ENCODE results near the gene NIT2.
A peak's percentile ranks its signal among the peaks of the same experiment; 100 is the strongest.
"Not testable (repeated sequence)": the region's sequence is repeated elsewhere in the genome, so short reads cannot be mapped to it uniquely, and the experiment has no call there.

Gene NIT2, protein sequence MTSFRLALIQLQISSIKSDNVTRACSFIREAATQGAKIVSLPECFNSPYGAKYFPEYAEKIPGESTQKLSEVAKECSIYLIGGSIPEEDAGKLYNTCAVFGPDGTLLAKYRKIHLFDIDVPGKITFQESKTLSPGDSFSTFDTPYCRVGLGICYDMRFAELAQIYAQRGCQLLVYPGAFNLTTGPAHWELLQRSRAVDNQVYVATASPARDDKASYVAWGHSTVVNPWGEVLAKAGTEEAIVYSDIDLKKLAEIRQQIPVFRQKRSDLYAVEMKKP

DNA sequence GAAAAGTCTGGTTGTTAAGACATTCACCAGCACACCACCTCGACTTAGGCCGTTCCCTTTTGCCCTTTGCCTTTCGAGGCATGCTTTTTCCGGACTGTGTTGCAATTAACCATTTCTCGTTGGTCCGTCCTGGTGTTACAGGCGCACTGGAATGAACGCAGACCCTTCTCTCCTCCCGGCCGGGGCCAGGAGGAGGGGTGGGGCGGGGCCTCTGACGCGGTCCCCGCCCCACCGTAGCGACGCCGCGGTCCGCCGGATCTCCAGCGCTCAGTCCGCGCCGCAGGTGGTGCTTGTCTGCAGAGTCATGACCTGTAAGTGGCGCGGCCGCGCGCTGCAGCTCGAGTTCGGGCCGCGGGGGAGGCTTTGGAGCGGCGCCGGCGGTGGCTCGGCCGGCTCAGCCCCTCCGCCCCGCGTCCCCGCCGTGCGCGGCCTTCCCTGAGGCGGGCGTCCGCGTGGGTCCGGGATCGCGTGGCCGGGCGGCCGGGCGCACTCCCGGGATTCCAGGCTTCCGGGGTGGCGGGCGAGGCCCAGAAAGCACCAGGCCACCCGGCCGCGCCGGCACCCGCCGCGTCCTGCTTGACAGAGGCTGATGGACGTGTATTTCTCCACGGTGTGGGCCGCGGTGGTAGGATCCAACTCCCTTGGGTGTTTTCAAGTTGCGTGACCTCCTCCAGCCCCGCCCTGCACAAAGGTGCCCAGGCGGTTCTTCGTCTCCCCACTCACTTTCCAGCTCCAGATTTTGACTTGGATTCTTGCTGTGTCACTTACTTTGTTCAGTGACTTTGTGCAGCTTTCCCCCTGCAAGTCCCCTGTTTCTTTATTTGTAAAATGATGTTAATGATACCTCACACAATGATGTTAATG lies at the start of gene NIT2:
Gene NIT2, plus strand, starts transcription at position 270 of the 864 bp plus-strand sequence. Its CDS starts 35 bp downstream, at position 305.
- peak; percentile 76 for DNase-seq

DNA sequence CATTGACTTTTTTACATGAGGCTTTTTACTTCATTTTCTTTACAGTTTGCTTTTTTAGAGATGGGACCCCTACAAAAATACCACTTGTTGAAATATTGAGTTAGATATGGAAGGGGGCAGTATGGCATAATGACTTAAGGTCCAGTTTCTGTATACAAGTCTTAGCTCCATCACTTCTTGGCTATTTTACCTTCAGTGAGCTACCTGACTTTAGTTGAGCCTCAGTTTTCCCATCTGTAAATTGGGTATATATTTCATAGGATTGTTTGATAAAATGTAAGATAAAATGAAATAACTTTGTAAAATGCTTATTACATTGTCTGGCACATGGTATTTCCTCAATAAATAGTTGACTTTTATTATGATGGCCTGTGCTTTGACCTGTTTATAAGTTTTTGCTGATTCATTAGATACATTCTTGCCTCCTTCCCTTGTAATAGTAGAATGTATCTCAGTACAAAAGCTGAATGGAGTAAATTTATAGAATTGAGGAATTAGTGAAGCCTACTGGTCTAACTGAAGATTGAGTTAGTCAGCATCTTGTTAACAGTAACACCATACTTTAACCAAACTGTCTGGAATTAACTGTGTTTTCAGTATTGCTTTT lies 46.2 kb upstream of the NIT2 start:
- no peak for DNase-seq

GRCh38 chr3:100289339-100289738 lies 45.2 kb upstream of the NIT2 start:
- DNase-seq: no peak

DNA sequence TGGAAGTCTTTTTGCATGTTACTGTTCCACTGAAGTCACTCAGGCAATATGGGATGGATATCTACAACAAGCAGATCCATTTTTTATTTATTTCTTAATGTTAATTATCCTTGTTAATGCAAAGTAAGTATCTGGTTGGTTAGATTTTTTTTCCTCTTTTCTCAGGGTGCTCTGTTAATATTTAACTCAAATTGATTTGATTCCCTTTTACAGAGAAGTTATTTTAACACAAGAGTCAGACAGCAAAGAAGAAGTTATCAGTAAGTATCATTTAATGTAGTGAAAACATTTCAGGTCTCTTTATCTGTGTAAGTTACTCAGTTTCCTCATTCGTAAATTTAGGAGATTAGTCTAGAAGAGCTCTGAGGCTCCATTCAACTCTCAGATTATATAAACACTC lies 39.5 kb upstream of the NIT2 start:
- no peak for DNase-seq

DNA sequence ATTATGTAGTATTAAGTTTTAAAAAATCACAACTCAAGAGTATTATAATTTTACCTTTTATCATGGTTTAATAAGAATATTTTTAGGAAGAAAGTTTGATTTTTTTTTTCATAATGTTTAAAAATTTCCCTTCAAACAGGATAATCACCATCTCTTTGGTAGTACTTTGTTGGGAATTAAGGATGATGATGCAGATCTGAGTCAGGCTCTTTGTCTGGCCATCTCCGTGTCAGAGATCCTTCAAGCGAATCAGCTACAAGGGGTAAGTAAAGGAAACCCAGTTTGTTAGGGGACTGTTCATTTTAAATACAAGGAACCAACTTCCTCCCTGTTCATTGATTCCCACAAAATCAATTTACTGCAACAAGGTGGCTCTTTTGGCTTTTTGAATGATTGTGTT lies 36.8 kb upstream of the NIT2 start:
- no peak for DNase-seq

DNA sequence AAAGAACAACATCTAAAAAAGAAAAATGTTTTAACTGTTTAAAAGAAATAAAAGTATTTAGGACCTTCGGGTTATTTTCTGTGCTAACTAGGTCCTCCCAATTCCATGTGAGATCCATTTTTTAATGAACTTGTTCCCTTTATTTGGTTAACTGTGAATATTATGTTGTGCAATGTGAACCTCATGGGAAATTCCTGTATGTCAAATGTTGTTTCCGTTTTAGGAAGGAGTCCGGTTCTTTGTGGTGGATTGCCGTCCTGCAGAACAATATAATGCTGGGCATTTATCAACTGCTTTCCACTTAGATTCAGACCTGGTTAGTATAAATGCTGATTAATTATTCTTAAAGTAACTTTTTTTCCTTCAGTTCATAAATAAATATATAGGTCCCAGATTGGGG lies 35.5 kb upstream of the NIT2 start:
- no peak for DNase-seq

DNA sequence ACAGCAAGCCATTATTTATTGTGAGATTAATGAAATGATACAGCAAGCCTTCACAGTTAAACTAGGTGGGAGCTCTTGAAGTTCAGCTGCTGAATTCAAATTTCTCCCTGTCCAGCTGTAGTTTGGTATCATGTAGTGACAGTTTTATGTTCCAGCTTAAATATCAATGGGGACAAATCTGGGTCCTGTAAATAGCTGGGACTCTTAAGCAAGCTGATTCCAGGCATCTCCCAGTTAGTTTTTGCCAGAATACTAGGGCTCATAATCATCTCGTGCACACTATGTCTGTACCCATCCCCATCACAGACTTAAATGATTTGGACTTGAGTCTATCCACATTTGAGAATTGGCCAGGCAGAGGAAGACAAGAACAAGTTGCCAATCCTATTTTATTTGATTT lies 27.9 kb upstream of the NIT2 start:
- DNase-seq: no peak

DNA sequence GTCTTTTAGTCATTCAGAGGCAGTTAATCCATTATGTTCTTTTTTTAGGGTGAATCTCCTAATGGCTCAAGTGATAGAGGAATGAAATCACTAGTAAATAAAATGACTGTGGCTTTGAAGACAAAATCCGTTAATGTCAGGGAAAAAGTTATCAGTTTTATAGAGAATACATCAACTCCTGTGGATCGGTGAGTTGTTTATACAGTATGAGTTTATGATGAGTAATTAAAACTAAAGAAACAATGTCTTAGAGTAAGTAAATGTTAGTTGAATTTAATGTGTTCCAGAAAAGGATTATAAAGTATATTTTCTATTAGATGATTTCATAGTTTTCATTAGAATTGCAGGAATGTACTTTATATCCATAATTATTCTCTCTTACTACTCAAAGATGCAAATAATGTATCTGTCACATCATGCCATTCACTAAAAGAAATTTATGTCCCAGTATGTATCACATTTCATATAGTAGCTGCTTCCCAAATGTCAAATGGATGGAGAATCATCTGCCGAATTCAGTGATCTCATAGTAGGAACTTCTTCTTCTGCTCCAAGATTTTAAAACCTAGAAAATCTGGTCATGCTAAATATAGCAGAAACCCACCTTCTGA lies 24.1 kb upstream of the NIT2 start:
- no peak for DNase-seq

DNA sequence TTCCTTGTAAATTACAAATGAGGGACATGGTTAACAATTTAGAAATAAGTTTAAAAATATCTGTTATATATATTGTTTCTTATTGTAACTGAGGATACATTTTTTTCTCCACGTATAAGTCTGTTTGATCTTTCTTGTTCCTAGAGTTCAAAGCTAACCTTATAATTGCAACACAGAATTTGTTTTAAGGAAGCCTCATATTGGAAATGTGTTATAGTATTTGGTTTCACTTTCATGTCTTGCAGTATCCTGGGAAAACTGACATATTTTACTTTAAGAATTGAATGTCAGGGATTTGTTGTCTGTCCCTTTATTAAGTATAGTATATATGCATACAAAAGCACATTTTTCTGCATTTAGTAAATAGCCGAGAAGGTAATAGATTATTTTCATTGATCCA lies 23.5 kb upstream of the NIT2 start:
- DNase-seq: no peak

GRCh38 chr3:100316641-100317069 lies 17.9 kb upstream of the NIT2 start:
- DNase-seq: no peak

DNA sequence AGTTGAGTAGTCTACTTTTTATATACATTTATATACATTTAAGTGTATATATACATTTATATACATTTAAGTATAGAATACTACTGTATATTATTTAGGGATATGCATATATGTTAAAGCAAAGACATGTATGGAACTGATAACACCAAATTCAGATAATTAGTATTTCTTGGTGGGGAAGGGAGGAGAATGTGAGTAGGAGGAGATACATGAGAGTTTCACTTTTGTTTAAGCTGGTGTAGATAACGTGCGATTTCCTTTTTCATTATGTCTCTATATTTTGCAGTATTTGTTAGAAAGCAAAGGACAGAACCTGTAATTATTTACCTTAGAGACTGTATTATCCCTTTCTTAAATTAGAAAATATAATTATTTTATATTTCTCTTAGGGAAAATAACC lies 16.6 kb upstream of the NIT2 start:
- DNase-seq: no peak

- no peak for DNase-seq
Observed at GRCh38 chr3:100319951-100320350, 14.6 kb upstream of the NIT2 start.

DNA sequence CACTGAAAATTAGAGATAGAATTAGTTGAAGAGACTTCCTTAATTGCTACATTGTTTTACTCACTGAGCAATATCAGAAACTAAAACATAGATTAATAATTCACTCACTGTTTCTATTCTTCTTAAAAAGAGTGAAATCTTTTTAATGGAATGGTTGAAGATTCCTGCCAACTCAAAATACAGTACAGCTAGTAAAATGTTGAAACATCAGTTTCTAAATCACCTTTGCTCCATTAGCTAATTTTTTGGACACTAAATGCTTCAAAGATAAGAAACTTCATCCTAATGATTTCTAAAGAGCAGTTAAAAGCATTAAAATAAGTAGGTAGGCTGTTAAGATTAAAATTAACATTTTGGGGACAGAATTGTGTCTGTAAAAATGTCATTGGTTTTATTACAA lies 10.5 kb upstream of the NIT2 start:
- no peak for DNase-seq

DNA sequence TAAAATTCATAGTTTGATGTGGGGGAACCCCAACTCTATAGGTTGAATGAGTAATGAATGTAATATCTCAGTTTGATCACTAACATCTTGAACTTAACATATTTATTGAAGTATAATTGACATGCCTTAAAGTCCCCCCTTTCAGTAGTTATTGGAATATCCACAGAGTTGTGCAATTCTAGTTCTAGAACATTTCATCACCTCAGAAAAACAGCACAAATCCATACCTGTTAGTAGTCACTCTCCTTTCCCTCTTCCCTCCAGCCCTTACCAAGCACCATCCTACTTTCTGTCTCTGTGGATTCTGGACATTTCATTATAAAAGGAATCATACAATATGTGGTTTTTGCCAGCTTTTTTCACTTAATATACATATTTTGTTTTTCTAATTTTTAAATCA lies 8.7 kb upstream of the NIT2 start:
- no peak for DNase-seq

- DNase-seq: not testable (repeated sequence)
Observed at GRCh38 chr3:100327377-100327776, 7.2 kb upstream of the NIT2 start.

DNA sequence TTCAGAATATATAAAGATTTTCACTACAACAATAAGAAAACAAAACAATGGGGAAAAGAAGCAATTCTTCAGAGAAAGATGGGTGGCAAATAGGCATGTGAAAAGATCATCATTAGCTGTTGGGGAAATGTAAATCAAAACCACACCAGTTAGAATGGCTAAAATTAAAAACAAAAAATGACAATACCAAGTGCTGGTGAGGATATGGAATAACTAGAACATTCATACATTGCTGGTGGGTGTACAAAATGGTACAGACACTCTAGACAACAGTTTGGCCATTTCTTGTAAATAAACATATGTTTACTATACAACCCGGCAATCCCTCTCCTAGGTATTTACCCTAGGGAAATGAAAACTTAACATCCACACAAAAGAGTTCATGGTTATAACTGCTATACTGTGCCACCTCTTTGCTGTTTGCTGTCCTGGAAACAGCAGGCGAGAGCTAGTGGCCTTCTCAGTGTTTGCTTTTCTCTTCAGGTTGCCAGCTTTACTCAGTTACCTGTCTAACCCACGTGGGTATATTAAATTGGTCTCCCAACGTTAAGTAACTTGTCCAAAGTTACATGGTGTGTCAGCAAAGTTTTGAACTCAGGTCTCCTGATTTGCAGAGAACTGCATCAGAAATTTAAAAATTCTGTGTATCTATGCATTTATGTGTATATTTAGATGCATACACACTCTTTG lies 4.6 kb upstream of the NIT2 start:
- DNase-seq: no peak

DNA sequence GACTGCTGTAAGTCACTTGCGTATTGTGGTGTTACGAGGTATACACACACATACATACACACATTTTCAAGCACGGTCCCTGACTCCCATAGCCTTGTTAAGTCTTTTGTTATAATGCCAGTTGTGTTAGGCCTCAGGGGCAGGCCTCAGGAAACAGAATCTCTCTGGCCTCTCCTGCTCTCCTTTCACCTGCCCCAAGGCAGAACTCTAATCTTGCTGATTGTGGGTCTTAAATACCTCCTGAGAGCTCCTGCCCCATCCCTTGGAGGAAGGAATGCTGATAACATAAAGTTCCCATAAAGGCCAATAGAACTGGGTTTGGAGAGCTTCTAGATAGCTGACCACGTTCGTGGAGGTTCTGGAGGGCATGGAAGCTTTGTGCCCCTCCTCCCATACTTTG lies 3.9 kb upstream of the NIT2 start:
- no peak for DNase-seq

GRCh38 chr3:100331660-100332059 lies 2.9 kb upstream of the NIT2 start:
- no peak for DNase-seq

DNA sequence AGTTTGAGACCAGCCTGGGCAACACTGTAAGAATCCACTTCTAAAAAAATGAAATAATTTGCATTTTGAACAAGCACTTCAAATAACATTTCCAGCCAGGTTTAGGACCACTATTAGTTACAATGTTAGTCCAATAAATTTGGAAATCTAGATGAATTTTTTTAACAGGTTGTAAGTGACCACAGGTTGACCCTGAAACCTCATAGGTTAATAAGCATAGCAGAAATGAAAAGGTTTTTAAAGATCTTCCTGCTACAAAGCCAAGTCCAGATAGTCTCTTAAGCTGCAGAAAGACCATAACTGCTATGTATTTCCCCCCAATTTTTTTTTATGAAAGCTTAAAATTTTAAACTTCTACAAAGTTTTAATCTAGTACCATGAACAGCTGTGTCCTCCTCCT lies 1.5 kb upstream of the NIT2 start:
- no peak for DNase-seq

DNA sequence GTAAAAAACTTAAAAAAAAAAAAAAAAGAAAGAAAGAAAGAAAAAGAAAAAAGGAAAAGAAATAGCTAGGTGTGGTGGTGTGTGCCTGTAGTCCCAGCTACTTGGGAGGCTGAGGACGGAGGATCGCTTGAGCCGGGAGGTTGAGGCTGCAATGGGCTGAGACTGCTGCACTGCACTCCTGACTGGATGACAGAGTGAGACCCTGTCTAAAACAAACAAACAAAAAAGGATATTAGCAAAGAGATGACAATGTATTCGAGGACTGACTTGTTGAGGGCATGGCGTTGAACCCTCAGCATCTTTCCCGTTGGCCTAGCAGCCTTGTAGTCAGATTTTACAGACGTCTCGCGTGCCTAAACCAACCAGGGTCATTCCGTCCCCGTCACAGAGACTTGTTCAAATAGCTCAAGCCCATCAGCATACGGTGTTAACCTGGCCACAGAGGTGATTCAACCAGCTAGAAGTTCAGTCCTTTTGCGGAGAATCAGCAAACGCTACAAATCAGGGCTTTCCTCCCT lies 528 bp upstream of the NIT2 start:
- no peak for DNase-seq

DNA sequence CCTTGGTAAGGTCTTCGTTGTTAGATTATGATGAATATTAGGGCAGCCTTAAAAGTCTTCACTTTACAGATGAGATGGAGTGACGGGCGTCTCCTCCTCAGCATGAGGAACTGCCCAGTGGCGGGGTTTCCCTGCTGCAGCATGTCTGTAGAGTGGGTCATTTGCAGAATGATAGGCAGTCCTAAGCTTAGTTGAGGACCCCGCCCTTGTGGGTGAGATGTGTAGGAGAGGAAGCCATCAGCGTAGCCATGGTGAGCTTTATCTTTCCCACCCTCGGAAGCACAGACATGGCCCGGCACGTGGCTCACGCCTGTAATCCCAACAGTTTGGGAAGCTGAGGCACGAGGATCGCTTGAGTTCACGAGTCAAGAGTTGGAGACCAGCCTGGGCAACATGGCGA lies 877 bp downstream of the NIT2 start:
- peak; percentile 20 for DNase-seq

- not testable (repeated sequence) for DNase-seq
Observed at GRCh38 chr3:100336229-100336628, 1.7 kb downstream of the NIT2 start.

GRCh38 chr3:100338911-100339310 lies 4.4 kb downstream of the NIT2 start:
- DNase-seq: no peak
